CD4-positive, alpha-beta memory T cell (primary cell): ENCODE measurements around the gene WFS1. TPM values are rescaled to one million over a fixed set of nuclear protein-coding genes. Genes with fewer than 3 reads are reported as not detected.

ENCODE experiments used
- CTCF ChIA-PET: fragments of 350-600 bp; sonication (Branson Sonifier 250); formaldehyde crosslinking; loops from one replicate; lab custom pipeline; 2021; ENCODE audit warnings: inconsistent platforms; ENCODE audit not compliant: partially characterized antibody; lab: Charles Lee
- POLR2A ChIA-PET: fragments of 350-600 bp; sonication (Branson Sonifier 250); formaldehyde crosslinking; loops from one replicate; lab custom pipeline; 2021; ENCODE audit not compliant: partially characterized antibody; lab: Charles Lee
- DNase-seq, 5 donors: peaks; one replicate each; pipeline versions ENCODE4 v3.0.0 to v3.0.0-alpha.2; 2020 to 2022; ENCODE audit warnings: mixed read lengths in 1 of 5
- H3K27ac ChIP-seq: one replicate; pipeline ENCODE4 v1.7.0; 2013; ENCODE audit warnings: low read depth, low read length
- H3K27me3 ChIP-seq: 2 replicates; pipeline ENCODE4 v1.7.0; 2013; ENCODE audit warnings: mild to moderate bottlenecking, low read length, moderate library complexity; ENCODE audit not compliant: insufficient read depth
- H3K36me3 ChIP-seq: 2 replicates; pipeline ENCODE4 v1.7.0; 2013; ENCODE audit warnings: mild to moderate bottlenecking, low read length, moderate library complexity; ENCODE audit not compliant: insufficient read depth
- H3K4me1 ChIP-seq: 2 replicates; pipeline ENCODE4 v1.7.0; 2013; ENCODE audit warnings: mild to moderate bottlenecking, low read length, moderate library complexity; ENCODE audit not compliant: insufficient read depth
- H3K4me3 ChIP-seq, 2 donors: one replicate each; pipeline ENCODE4 v1.7.0; 2013; ENCODE audit warnings: low read length in 2 of 2, mild to moderate bottlenecking in 1 of 2
- H3K9me3 ChIP-seq, 2 donors: one replicate each; pipeline ENCODE4 v1.7.0; 2013; ENCODE audit warnings: low read length in 2 of 2, control low read depth in 1 of 2; ENCODE audit not compliant: control insufficient read depth in 1 of 2
- H3K27ac Mint-ChIP-seq, 7 donors: one replicate each; pipeline ENCODE4 v1.8.0; 2020 to 2021; ENCODE audit warnings: mixed read lengths in 7 of 7, mild to moderate bottlenecking in 6 of 7, inconsistent platforms in 3 of 7, moderate library complexity in 3 of 7
- H3K27me3 Mint-ChIP-seq, 2 donors: one replicate each; pipeline ENCODE4 v1.8.0; 2020 to 2021; ENCODE audit warnings: mixed read lengths in 2 of 2
- H3K36me3 Mint-ChIP-seq, 2 donors: one replicate each; pipeline ENCODE4 v1.8.0; 2020 to 2021; ENCODE audit warnings: mixed read lengths in 2 of 2, inconsistent platforms in 1 of 2, mild to moderate bottlenecking in 1 of 2
- H3K4me1 Mint-ChIP-seq, 4 donors: one replicate each; pipeline ENCODE4 v1.8.0; 2020 to 2021; ENCODE audit warnings: mixed read lengths in 4 of 4, mild to moderate bottlenecking in 1 of 4
- H3K4me3 Mint-ChIP-seq, 8 donors: one replicate each; pipeline ENCODE4 v1.8.0; 2020 to 2021; ENCODE audit warnings: mixed read lengths in 8 of 8, mild to moderate bottlenecking in 7 of 8, moderate library complexity in 6 of 8, inconsistent platforms in 3 of 8
- H3K9me3 Mint-ChIP-seq, 8 donors: one replicate each; pipeline ENCODE4 v1.8.0; 2020 to 2021; ENCODE audit warnings: mixed read lengths in 8 of 8, mild to moderate bottlenecking in 5 of 8, inconsistent platforms in 3 of 8, moderate library complexity in 1 of 8
- intact Hi-C: fragments of 100-400 bp; cut with micrococcal nuclease; formaldehyde crosslinking; loops from one replicate; pipeline ENCODE4 v1.15.1; 2023
- polyA plus RNA-seq, 2 donors: library from polyadenylated mRNA; unstranded; fragments of 300-500 nt; fragmentation: Illumina TruSeq; gene quantifications; one replicate each; pipeline ENCODE4 v1.2.3, GENCODE V29; 2021
- total RNA-seq, 2 experiments: library from RNA; stranded (reverse); gene quantifications; one replicate each; pipeline ENCODE4 v1.2.3, GENCODE V29; 2021

The WFS1 gene
- total and polyA plus RNA-seq, 4 experiments from 2014 or later, result 2.6 to 5.5 (median 4.3) TPM

DNA sequence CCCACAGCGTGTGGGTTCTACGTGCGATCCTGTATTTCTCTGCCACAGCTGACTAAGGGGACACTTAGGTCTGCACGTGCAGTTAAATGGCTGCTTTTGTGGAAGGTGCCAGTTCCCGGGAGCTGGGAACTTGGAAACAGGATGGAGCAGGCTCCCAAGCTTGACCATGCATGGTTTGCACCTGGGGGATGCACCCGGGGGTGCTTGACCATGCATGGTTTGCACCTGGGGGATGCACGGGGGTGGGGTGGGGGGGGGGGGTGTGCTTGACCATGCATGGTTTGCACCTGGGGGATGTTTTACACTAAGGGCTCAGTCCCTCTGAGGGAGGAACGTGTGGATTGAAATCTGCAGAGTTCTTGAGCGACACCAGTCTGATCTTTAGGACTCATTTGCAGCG lies 5.7 kb downstream of the WFS1 start:
- no peak overlapping the region for H3K4me3 Mint-ChIP-seq
- POLR2A ChIA-PET, result no interaction called here
- Histone ChIP-seq H3K27ac (no peak overlapping the region), H3K9me3 (no peaks in the 10 kb centered on the region), H3K4me3 (no peak overlapping the region), H3K27me3 (no peaks in the 10 kb centered on the region), H3K4me1 (peaks cover 17% of the 10 kb centered on the region), H3K36me3 (no peaks in the 10 kb centered on the region)
- no peaks in the 10 kb centered on the region for H3K36me3 Mint-ChIP-seq
- CTCF ChIA-PET, result no interaction called here
- intact Hi-C loops, result no loop called here
- DNase-seq, result no peak
- peaks cover 7 to 24% (median 14%) of the 10 kb centered on the region in 4 donors for H3K4me1 Mint-ChIP-seq
- H3K27ac Mint-ChIP-seq, result no peak overlapping the region
- no peaks in the 10 kb centered on the region for H3K9me3 Mint-ChIP-seq
- no peaks in the 10 kb centered on the region for H3K27me3 Mint-ChIP-seq

DNA sequence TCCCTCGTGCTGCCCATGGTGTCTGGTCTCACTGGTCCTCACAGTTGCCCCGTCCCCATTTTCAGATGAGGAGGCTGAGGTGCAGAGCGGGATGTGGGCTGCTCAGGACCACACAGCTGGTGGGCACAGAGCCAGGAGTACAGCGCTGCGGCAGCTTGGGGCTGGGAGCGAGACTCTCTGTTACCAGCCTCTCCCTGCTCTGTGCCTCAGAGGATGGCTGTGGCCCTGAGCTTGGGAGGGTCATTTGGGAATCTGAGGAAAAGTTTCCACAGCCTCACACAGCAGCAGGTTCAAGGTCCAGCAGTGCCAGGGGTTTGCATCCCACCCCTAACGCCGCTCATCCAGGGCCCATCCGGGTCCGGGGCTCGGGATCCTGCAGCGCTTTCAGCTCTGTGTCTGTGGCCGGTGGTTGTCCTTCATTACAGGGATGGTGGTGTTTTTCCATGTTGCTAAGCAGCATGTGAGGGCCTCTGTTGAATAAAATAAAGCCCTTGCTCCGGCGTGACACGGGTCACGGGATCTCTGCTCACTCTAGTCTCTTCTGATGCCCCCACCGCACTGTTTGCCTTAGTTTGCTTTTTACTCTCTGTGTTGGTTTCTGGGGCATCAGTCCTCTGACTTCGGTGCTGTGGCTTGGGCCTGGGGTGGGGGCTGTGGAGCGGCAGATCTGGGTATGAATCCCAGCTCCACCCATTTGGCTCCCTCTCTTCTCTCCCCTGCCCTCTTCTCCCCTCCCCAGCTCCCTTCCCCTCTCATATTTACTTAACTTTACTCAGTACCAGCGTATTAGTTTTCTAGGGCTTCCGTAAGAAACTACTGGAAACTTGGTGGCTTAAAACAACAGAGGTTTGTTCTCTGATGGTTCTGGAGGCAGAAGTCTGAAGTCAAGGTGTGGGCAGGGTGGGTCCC lies 6.5 kb downstream of the WFS1 start:
- POLR2A ChIA-PET, result no interaction called here
- no peak for DNase-seq
- intact Hi-C loops, result no loop called here
- Mint-ChIP-seq H3K4me1 (peaks cover 4 to 20% (median 10%) of the 10 kb centered on the region in 4 donors), H3K36me3 (peaks cover 0 to 3% of the 10 kb centered on the region in 2 donors), H3K4me3 (no peak overlapping the region), H3K27me3 (no peaks in the 10 kb centered on the region), H3K9me3 (no peaks in the 10 kb centered on the region), H3K27ac (no peak overlapping the region)
- CTCF ChIA-PET, result no interaction called here
- no peak overlapping the region for H3K27ac ChIP-seq
- peaks cover 14% of the 10 kb centered on the region for H3K4me1 ChIP-seq
- no peaks in the 10 kb centered on the region for H3K36me3 ChIP-seq
- H3K9me3 ChIP-seq, result no peaks in the 10 kb centered on the region
- H3K4me3 ChIP-seq, result no peak overlapping the region
- no peaks in the 10 kb centered on the region for H3K27me3 ChIP-seq

DNA sequence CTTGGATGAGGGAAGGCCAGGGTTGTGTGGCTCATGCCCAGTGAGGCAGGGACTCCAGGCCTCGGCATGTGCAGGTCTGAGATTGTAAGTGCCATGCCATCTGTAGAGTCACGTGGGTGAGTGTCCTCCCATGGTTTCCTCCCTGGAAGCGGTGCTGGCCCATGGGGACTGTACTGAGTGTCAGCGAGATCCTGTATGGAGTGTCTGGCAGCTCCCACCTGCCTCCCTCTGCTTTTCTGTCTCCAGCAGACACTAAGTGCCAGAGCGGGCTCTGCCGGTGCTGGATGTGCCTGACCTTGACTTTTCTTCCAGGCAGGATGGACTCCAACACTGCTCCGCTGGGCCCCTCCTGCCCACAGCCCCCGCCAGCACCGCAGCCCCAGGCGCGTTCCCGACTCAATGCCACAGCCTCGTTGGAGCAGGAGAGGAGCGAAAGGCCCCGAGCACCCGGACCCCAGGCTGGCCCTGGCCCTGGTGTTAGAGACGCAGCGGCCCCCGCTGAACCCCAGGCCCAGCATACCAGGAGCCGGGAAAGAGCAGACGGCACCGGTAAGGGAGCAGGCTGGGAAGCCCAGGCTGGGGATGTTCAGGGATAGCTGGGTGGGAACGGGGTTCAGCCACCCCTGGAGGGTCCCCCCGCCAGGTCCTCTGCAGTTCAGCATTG lies 7.6 kb downstream of the WFS1 start:
- peaks cover 0 to 3% of the 10 kb centered on the region in 2 donors for H3K36me3 Mint-ChIP-seq
- Histone ChIP-seq H3K27ac (no peak overlapping the region), H3K27me3 (no peaks in the 10 kb centered on the region), H3K9me3 (no peaks in the 10 kb centered on the region), H3K4me1 (peaks cover 14% of the 10 kb centered on the region), H3K4me3 (no peak overlapping the region), H3K36me3 (no peaks in the 10 kb centered on the region)
- no peak overlapping the region for H3K27ac Mint-ChIP-seq
- POLR2A ChIA-PET, result no interaction called here
- peaks cover 4 to 16% (median 9%) of the 10 kb centered on the region in 4 donors for H3K4me1 Mint-ChIP-seq
- H3K4me3 Mint-ChIP-seq, result no peak overlapping the region
- intact Hi-C loops, result no loop called here
- no peak for DNase-seq
- no peaks in the 10 kb centered on the region for H3K27me3 Mint-ChIP-seq
- CTCF ChIA-PET, result interaction anchor here (2.1 kb wide), 1 partner anchor 50 kb away, joined by 5 read pairs; no protein-coding TSS in a partner anchor
- no peaks in the 10 kb centered on the region for H3K9me3 Mint-ChIP-seq

DNA sequence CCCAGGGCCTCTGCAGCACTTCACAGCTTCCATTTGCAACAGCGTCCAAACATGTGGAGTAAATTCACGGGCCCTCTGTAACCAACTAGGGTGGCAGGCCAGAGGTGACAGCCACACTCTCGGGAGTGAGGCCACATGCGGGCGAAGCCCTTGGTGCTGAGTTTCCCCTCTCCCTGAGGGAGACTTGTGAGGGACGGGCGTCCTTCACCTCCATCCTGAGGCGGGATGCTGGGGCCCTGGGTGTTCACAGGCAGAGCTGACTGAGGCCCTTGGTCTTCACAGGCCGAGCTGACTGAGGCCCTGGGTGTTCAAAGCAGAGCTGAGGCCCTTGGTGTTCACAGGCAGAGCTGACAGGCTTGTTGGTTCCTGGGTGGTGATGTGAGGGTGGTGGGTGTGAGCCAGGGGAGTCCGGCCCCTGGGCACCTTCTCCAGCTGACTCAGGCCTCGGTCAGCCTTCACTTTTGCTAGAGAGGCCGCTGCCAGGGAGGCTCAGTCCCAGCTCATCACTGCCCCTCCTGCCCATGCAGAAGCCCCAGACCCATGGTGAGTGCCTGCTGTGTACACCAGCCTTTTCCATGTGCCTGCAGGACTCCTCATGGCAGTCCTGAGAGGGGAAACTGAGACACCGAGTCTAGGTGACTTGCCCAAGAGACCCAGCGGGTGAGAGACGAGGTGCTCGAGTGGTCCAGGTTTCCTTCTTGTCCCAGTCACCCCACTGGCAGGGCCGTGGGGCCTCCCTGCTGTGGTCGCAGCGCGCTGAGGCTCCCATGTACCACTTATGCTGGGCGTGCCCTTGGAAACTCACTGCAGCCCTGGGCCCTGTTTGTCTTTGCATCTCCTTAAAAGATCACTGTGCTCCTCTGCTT lies 8.5 kb downstream of the WFS1 start:
- Histone ChIP-seq H3K4me1 (peaks cover 14% of the 10 kb centered on the region), H3K27me3 (no peaks in the 10 kb centered on the region), H3K9me3 (no peaks in the 10 kb centered on the region), H3K4me3 (no peak overlapping the region), H3K27ac (no peak overlapping the region), H3K36me3 (no peaks in the 10 kb centered on the region)
- no peak for DNase-seq
- Mint-ChIP-seq H3K4me3 (peak overlapping the region in 6 of 8 donors; percentile 22 to 73 (median 42)), H3K4me1 (peaks cover 4 to 16% (median 9%) of the 10 kb centered on the region in 4 donors), H3K36me3 (peaks cover 0 to 3% of the 10 kb centered on the region in 2 donors), H3K9me3 (no peaks in the 10 kb centered on the region), H3K27me3 (no peaks in the 10 kb centered on the region), H3K27ac (peak overlapping the region in 3 of 7 donors; percentile 51 to 79 (median 61))
- intact Hi-C loops, result no loop called here
- CTCF ChIA-PET, result interaction anchor here (1.1 to 2.1 kb wide), 4 partner anchors 14 to 54 kb away, joined by 3 to 5 read pairs (median 4); no protein-coding TSS in a partner anchor
- POLR2A ChIA-PET, result interaction anchor here (1.2 kb wide), 1 partner anchor 8 kb away, joined by 5 read pairs; the partner anchor contains the start of gene WFS1

DNA sequence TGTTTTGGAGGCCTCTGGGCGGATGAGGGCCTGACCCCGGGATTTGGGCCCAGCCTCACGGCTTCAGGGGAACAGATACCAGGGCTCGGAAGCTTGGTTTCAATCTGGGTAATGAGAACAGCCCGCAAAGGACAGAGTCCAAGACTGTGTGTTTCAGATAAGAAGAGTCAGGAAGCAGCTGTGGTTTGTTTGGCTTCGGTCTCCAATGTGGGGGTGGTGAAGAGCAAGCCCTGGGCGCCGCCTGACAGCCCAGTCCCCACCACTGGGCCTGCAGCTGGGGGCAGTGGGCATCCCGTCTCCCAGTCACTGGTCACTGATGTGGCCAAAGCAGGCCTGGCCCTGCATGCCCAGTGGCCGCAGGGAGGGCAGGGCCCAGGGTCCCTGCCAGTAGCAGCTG lies 9.1 kb downstream of the WFS1 start:
- Histone ChIP-seq H3K9me3 (no peaks in the 10 kb centered on the region), H3K4me1 (peaks cover 14% of the 10 kb centered on the region), H3K36me3 (no peaks in the 10 kb centered on the region), H3K27me3 (no peaks in the 10 kb centered on the region), H3K4me3 (no peak overlapping the region), H3K27ac (no peak overlapping the region)
- Mint-ChIP-seq H3K27ac (peak overlapping the region in 3 of 7 donors; percentile 51 to 79 (median 61)), H3K4me1 (peaks cover 4 to 16% (median 9%) of the 10 kb centered on the region in 4 donors), H3K27me3 (no peaks in the 10 kb centered on the region), H3K9me3 (no peaks in the 10 kb centered on the region), H3K4me3 (peak overlapping the region in 6 of 8 donors; percentile 22 to 73 (median 42)), H3K36me3 (peaks cover 0 to 3% of the 10 kb centered on the region in 2 donors)
- intact Hi-C loops, result no loop called here
- CTCF ChIA-PET, result interaction anchor here (1.1 to 2.1 kb wide), 4 partner anchors 14 to 53 kb away, joined by 3 to 5 read pairs (median 4); no protein-coding TSS in a partner anchor
- POLR2A ChIA-PET, result interaction anchor here (1.2 kb wide), 1 partner anchor 9 kb away, joined by 5 read pairs; the partner anchor contains the start of gene WFS1
- DNase-seq, result peak in 1 of 5 donors; percentile 3

DNA sequence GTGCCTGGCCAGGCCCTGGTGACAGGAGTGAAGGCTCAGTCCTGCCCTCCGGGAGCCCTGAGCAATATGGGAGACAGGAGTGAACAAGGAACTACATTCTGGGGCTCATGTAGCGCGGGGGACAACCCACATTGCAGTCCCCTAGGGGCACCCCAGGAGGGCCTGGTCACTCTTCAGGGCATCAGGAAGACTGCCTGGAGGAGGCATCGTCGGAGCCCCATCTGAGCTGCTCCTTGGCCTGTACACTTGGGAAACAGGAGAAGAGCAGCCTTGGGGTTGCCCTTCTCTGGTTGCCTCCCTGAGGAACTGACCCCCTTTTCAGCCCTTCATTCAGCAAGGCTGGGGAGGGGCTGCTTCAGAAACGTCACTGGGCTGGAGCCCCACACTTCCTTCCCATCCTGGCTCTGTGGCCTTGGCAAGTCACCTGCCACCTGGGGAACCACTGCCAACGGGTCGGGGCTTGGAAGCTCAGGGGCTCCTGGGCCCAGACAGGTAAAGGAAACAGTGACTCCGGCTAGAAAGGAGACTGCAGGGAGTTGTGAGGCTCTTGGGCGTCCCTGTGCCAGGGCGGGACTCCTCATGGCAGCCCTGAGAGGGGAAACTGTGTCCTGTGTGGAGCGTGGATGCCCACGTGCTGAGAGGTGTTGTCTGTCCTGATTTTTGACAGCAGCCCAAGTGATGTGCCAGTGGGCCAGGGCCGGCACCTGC lies 10.1 kb downstream of the WFS1 start:
- Mint-ChIP-seq H3K27me3 (no peaks in the 10 kb centered on the region), H3K4me3 (no peak overlapping the region), H3K4me1 (peaks cover 4 to 16% (median 9%) of the 10 kb centered on the region in 4 donors), H3K27ac (peak overlapping the region in 1 of 7 donors; percentile 48), H3K36me3 (peaks cover 0 to 3% of the 10 kb centered on the region in 2 donors), H3K9me3 (no peaks in the 10 kb centered on the region)
- H3K9me3 ChIP-seq, result no peaks in the 10 kb centered on the region
- peaks cover 14% of the 10 kb centered on the region for H3K4me1 ChIP-seq
- H3K4me3 ChIP-seq, result no peak overlapping the region
- no peaks in the 10 kb centered on the region for H3K36me3 ChIP-seq
- H3K27ac ChIP-seq, result no peak overlapping the region
- intact Hi-C loops, result no loop called here
- ChIA-PET POLR2A (interaction anchor here (1.2 kb wide), 1 partner anchor 10 kb away, joined by 5 read pairs; the partner anchor contains the start of gene WFS1), CTCF (interaction anchor here (1.2 to 2.0 kb wide), 4 partner anchors 29 to 52 kb away, joined by 3 to 5 read pairs (median 4); no protein-coding TSS in a partner anchor)
- H3K27me3 ChIP-seq, result no peaks in the 10 kb centered on the region
- no peak for DNase-seq
